Activated T-cell treated with anti-CD3 and anti-CD28 coated beads, Interleukin-2, amount 50 U/mL, for 72 hours (primary cell): ENCODE measurements around the gene CCDC85C. TPM values are rescaled to one million over a fixed set of nuclear protein-coding genes. Genes with fewer than 3 reads are reported as not detected.

Source experiments
- ATAC-seq, 2 donors: fragments of 150-1000 bp; cut with Tn5 transposase; replicated peaks in 1 of 2; 2 replicates each; pipeline ENCODE4 v1.10.0; 2021; ENCODE audit warnings: moderate library complexity in 2 of 2, mild to moderate bottlenecking in 1 of 2
- DNase-seq, 2 donors: peaks; one replicate each; pipeline ENCODE4 v3.0.0; 2021 to 2022; ENCODE audit warnings: mixed read lengths in 1 of 2
- H3K27ac Mint-ChIP-seq: one replicate; pipeline ENCODE4 v1.8.0; 2022; ENCODE audit warnings: mild to moderate bottlenecking, moderate library complexity, mixed read lengths
- H3K27me3 Mint-ChIP-seq: one replicate; pipeline ENCODE4 v1.8.0; 2022; ENCODE audit warnings: low read depth, mixed read lengths
- H3K36me3 Mint-ChIP-seq, 2 donors: one replicate each; pipeline ENCODE4 v1.8.0; 2022; ENCODE audit warnings: mixed read lengths in 2 of 2, mild to moderate bottlenecking in 1 of 2; ENCODE audit not compliant: insufficient read depth in 2 of 2
- H3K4me1 Mint-ChIP-seq: one replicate; pipeline ENCODE4 v1.8.0; 2022; ENCODE audit warnings: low read depth, mixed read lengths
- H3K4me3 Mint-ChIP-seq, 2 donors: one replicate each; pipeline ENCODE4 v1.8.0; 2022; ENCODE audit warnings: mild to moderate bottlenecking in 2 of 2, mixed read lengths in 2 of 2, moderate library complexity in 2 of 2
- H3K9me3 Mint-ChIP-seq, 2 donors: one replicate each; pipeline ENCODE4 v1.8.0; 2022; ENCODE audit warnings: mixed read lengths in 2 of 2
- total RNA-seq, 2 donors: library from RNA; stranded (reverse); gene quantifications; one replicate each; pipeline ENCODE4 v1.2.3, GENCODE V29; 2022

The CCDC85C gene
- total RNA-seq, 2 donors from 2014 or later, result 10.1 to 11.3 TPM

GRCh38 chr14:99531251-99532096 is 72.5 kb downstream of the CCDC85C start:
- no peak for DNase-seq
- no peak overlapping the region for H3K4me3 Mint-ChIP-seq
- no peaks in the 10 kb centered on the region for H3K36me3 Mint-ChIP-seq
- H3K27ac Mint-ChIP-seq, result peak overlapping the region; percentile 10
- no peaks in the 10 kb centered on the region for H3K27me3 Mint-ChIP-seq
- no peak for ATAC-seq
- no peaks in the 10 kb centered on the region for H3K4me1 Mint-ChIP-seq
- no peaks in the 10 kb centered on the region for H3K9me3 Mint-ChIP-seq

DNA sequence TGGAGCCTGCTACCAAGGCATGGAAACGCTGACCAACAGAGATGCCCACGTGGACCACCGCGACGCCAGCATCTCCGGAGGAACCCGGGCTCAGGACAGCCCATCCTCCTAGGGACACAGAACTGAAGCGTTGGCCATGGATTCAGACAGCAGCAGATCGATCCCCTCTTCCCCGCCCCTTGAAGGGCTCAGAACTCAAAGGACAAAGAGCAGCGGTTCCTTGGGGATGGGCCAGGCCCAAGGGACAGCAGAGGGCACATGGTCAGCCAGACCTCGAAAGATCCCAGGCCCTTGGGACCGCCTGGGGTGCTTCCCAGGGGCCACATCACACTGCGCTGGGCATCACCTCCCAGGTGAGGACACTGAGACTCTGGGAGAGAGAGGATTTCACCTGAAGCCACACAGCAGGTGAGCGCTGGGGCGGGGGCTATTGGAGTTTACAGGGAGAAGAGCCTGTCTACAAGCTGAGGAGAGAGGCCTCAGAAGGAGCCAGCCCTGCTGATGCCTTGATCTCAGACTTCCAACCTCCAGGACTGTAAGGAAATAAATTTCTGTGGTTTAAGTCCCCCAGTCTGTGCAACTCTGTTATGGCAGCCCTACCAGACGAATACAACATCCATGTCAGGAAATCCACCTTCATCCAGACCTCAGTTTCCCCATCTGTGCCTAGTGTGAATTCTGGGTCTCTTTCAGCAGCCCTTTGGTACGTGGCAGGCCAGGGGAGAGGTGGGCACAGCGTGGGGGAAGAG is 73.4 kb downstream of the CCDC85C start:
- Mint-ChIP-seq H3K4me3 (no peak overlapping the region), H3K27ac (no peak overlapping the region), H3K4me1 (no peaks in the 10 kb centered on the region), H3K27me3 (no peaks in the 10 kb centered on the region), H3K9me3 (no peaks in the 10 kb centered on the region), H3K36me3 (no peaks in the 10 kb centered on the region)
- ATAC-seq, result no peak
- DNase-seq, result no peak

- Mint-ChIP-seq H3K4me3 (no peak overlapping the region), H3K27ac (no peak overlapping the region), H3K9me3 (no peaks in the 10 kb centered on the region), H3K36me3 (no peaks in the 10 kb centered on the region), H3K27me3 (no peaks in the 10 kb centered on the region), H3K4me1 (peaks cover 6% of the 10 kb centered on the region)
- ATAC-seq, result no peak
- no peak for DNase-seq
Observed at GRCh38 chr14:99529899-99530298, 74.1 kb downstream of the CCDC85C start.

DNA sequence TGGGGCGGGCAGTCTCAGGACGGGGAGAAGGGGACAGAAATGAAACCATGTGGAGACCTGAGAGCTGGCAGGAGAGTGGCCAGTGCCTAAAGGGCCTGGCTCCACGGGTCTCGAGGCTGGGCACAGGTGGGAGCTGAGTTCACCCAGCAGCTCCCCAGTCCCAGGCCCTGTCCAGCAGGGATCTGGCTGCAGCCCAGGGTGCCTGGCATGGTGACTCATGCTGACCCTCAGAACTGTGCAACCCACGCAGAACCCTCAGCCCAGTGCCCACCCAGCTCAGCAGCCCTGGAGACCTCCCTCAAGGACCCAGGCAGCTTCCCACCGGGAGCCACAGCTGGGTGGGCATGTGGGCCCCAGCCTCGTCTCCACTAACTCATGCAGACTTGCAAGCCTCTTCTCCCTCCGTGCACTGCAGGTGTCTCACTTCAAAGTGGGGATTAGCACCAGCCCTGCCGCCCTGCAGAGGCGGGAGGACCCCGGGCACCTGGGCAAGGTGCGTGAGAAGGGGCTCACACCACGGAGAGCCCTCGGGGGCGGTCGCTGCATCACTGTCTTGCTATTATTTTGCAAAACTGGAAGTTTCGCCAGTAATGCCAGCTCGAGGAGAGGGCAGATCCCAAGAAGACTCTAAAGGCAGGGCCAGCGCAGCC is 76.5 kb downstream of the CCDC85C start:
- H3K36me3 Mint-ChIP-seq, result no peaks in the 10 kb centered on the region
- H3K9me3 Mint-ChIP-seq, result no peaks in the 10 kb centered on the region
- ATAC-seq (no peak), DNase-seq (no peak)
- H3K27me3 Mint-ChIP-seq, result no peaks in the 10 kb centered on the region
- no peak overlapping the region for H3K27ac Mint-ChIP-seq
- H3K4me3 Mint-ChIP-seq, result no peak overlapping the region
- peaks cover 9% of the 10 kb centered on the region for H3K4me1 Mint-ChIP-seq

GRCh38 chr14:99527026-99527425 is 77.0 kb downstream of the CCDC85C start:
- peaks cover 9% of the 10 kb centered on the region for H3K4me1 Mint-ChIP-seq
- H3K4me3 Mint-ChIP-seq, result no peak overlapping the region
- H3K27me3 Mint-ChIP-seq, result no peaks in the 10 kb centered on the region
- ATAC-seq (no peak), DNase-seq (no peak)
- no peak overlapping the region for H3K27ac Mint-ChIP-seq
- H3K36me3 Mint-ChIP-seq, result no peaks in the 10 kb centered on the region
- no peaks in the 10 kb centered on the region for H3K9me3 Mint-ChIP-seq

GRCh38 chr14:99525699-99526080 is 78.3 kb downstream of the CCDC85C start:
- Mint-ChIP-seq H3K4me3 (no peak overlapping the region), H3K9me3 (no peaks in the 10 kb centered on the region), H3K36me3 (no peaks in the 10 kb centered on the region), H3K27me3 (no peaks in the 10 kb centered on the region), H3K27ac (no peak overlapping the region), H3K4me1 (peaks cover 9% of the 10 kb centered on the region)
- DNase-seq, result no peak
- ATAC-seq, result no peak

GRCh38 chr14:99524804-99525698 is 79.0 kb downstream of the CCDC85C start:
- Mint-ChIP-seq H3K4me3 (peak overlapping the region in 1 of 2 donors; percentile 40), H3K27ac (no peak overlapping the region)
- no peak for DNase-seq

DNA sequence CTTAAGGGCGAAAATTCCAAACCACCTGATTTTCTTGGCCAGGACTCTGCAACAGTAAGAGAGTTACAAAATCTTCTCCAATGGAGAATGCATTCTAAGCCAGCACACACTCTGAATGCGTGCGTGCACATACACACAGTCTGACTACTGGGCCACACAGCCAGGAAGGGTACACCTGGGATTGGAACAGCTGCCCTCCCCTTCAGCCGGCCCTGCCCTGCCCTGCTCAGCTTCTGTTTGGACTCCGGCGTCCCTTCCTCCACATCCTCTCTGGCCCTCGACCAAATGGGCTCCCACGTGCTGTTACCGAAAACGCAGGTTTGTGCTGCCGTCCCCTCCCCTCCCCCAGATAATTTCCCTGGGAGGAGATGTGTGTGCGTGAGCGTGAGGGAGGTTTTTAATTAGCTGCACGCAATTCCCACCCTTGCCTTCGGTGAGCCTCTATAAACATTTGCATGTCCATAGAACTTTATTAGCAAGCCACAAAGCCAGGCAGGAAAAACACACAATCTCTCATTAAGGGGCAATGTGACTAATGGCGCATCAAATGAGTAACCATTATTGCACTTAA is 79.8 kb downstream of the CCDC85C start:
- H3K4me1 Mint-ChIP-seq, result peaks cover 9% of the 10 kb centered on the region
- no peak for DNase-seq
- no peak overlapping the region for H3K27ac Mint-ChIP-seq
- no peaks in the 10 kb centered on the region for H3K36me3 Mint-ChIP-seq
- no peaks in the 10 kb centered on the region for H3K9me3 Mint-ChIP-seq
- H3K27me3 Mint-ChIP-seq, result no peaks in the 10 kb centered on the region
- H3K4me3 Mint-ChIP-seq, result no peak overlapping the region
- no peak for ATAC-seq

More at GRCh38 chr14:99524804-99525698, 79.0 kb downstream of the CCDC85C start:
- H3K4me1 Mint-ChIP-seq, result peaks cover 9% of the 10 kb centered on the region
- H3K36me3 Mint-ChIP-seq, result no peaks in the 10 kb centered on the region
- ATAC-seq, result peak; percentile 28 to 38
- no peaks in the 10 kb centered on the region for H3K9me3 Mint-ChIP-seq
- H3K27me3 Mint-ChIP-seq, result no peaks in the 10 kb centered on the region

DNA sequence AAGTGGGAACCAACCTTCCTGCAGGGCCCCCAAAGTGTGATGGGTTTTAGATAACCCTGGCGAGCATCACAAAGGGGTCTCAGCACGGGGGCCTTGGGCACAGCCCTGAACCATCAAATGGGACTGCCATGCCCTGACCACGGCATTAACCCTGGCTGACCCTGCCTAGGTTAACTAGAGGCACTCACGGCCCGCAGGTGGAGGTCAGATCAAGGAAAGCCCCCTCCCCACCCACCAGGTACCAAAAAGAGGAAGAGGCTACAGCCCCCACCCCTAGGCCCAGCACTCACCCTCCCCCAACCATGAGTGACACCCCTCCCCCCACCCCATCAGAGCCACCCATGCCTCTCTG is 80.3 kb downstream of the CCDC85C start:
- no peaks in the 10 kb centered on the region for H3K27me3 Mint-ChIP-seq
- H3K9me3 Mint-ChIP-seq, result no peaks in the 10 kb centered on the region
- no peak overlapping the region for H3K27ac Mint-ChIP-seq
- DNase-seq, result no peak
- peaks cover 9% of the 10 kb centered on the region for H3K4me1 Mint-ChIP-seq
- H3K4me3 Mint-ChIP-seq, result no peak overlapping the region
- no peak for ATAC-seq
- H3K36me3 Mint-ChIP-seq, result no peaks in the 10 kb centered on the region

- H3K4me1 Mint-ChIP-seq, result peaks cover 9% of the 10 kb centered on the region
- H3K27ac Mint-ChIP-seq, result no peak overlapping the region
- H3K4me3 Mint-ChIP-seq, result no peak overlapping the region
- ATAC-seq, result no peak
- H3K27me3 Mint-ChIP-seq, result no peaks in the 10 kb centered on the region
- H3K9me3 Mint-ChIP-seq, result no peaks in the 10 kb centered on the region
- DNase-seq, result no peak
- H3K36me3 Mint-ChIP-seq, result no peaks in the 10 kb centered on the region
Observed at GRCh38 chr14:99522934-99523703, 80.9 kb downstream of the CCDC85C start.

- Mint-ChIP-seq H3K27ac (no peak overlapping the region), H3K9me3 (no peaks in the 10 kb centered on the region)
- ATAC-seq, result no peak
Observed at GRCh38 chr14:99522457-99522891, 81.5 kb downstream of the CCDC85C start.

GRCh38 chr14:99522025-99522401 is 82.0 kb downstream of the CCDC85C start:
- Mint-ChIP-seq H3K36me3 (no peaks in the 10 kb centered on the region), H3K4me3 (no peak overlapping the region), H3K27me3 (no peaks in the 10 kb centered on the region), H3K9me3 (no peaks in the 10 kb centered on the region), H3K27ac (no peak overlapping the region), H3K4me1 (peaks cover 9% of the 10 kb centered on the region)
- DNase-seq (no peak), ATAC-seq (no peak)

More at GRCh38 chr14:99522457-99522891, 81.5 kb downstream of the CCDC85C start:
- Mint-ChIP-seq H3K4me3 (no peak overlapping the region), H3K27me3 (no peaks in the 10 kb centered on the region), H3K36me3 (no peaks in the 10 kb centered on the region), H3K4me1 (peaks cover 9% of the 10 kb centered on the region)
- DNase-seq, result no peak
